PC-9 (cell line): ENCODE results near the gene TNMD.

Experiments used
- EZH2 ChIP-seq: fragments of 200-600 bp; sonication (generic); IDR thresholded peaks from 2 replicates; pipeline ENCODE4 v1.8.0; 2017; ENCODE audit warnings: antibody characterized with exemption, low read depth
- TF ChIP-seq, protein P1 (sequence below): fragments of 200-600 bp; sonication (generic); conservative IDR thresholded peaks from 2 replicates; pipeline ENCODE4 v1.6.1; 2017; ENCODE audit warnings: mixed run types, antibody characterized with exemption, mild to moderate bottlenecking, moderate library complexity

DNA sequence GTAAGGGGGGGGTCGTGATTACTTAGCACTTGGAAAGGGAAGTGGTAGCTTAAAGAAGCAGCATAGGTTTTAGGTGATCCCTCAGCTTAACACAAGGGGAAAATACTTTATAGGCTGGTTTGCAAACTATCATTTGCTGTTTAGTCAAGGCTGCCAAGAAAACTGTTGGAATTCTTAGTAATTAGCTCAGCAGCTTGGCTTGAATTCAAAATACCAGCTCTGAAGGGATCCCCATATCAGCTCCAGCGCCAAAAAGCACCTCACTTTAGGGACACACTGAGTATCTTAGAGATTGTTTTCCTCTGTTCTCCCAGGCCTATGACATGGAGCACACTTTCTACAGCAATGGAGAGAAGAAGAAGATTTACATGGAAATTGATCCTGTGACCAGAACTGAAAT is 8.8 kb downstream of the TNMD start:
- TF ChIP-seq, protein P1, sequence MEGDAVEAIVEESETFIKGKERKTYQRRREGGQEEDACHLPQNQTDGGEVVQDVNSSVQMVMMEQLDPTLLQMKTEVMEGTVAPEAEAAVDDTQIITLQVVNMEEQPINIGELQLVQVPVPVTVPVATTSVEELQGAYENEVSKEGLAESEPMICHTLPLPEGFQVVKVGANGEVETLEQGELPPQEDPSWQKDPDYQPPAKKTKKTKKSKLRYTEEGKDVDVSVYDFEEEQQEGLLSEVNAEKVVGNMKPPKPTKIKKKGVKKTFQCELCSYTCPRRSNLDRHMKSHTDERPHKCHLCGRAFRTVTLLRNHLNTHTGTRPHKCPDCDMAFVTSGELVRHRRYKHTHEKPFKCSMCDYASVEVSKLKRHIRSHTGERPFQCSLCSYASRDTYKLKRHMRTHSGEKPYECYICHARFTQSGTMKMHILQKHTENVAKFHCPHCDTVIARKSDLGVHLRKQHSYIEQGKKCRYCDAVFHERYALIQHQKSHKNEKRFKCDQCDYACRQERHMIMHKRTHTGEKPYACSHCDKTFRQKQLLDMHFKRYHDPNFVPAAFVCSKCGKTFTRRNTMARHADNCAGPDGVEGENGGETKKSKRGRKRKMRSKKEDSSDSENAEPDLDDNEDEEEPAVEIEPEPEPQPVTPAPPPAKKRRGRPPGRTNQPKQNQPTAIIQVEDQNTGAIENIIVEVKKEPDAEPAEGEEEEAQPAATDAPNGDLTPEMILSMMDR: no peak
- no peak for TF ChIP-seq EZH2
